ENCODE results near the gene PDPK1. TPM values are rescaled to one million over a fixed set of nuclear protein-coding genes. Genes with fewer than 3 reads are reported as not detected.

PDPK1 gene
- total and polyA plus RNA-seq, 4 donors, result 12.1 to 28.1 (median 18.2) TPM

DNA sequence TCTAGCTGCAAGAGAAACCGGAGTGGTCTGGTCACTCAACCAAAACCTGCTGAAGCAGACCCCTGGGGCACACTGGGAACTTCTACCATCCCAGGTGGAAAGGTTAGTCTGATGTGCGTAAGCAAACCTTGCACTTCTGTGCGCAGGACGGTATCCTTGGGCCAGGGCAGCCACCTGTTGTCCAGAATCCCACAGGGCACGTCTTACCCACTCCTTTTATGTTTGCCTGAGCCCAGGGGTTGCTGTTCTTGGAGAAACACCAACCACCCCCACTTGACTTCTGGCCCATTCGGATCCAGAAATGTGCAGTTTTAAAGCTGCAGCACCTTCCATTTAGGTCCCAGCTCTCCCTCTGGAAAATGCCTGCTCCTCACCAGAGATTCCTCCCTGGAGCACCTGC lies 44.2 kb upstream of the PDPK1 start:
- no peaks in the 10 kb centered on the region for H3K9me3 ChIP-seq (ENCODE audit: control insufficient read depth in 4 of 4, low read length in 3 of 4)
- no peak overlapping the region for H3K9ac ChIP-seq (ENCODE audit: low read depth in 1 of 2, low read length in 2 of 2)
- TF ChIP-seq ATF3 (IDR thresholded peaks at IDR 0.05), result no peak
- H3K36me3 ChIP-seq (ENCODE audit: control insufficient read depth in 4 of 4, insufficient read depth in 3 of 4, low read depth in 1 of 4, low read length in 3 of 4), result peaks cover 0 to 12% (median 2%) of the 10 kb centered on the region in 4 donors
- no peak overlapping the region for H3K27ac ChIP-seq (ENCODE audit: low read depth in 1 of 2, low read length in 2 of 2)
- WGBS, result 84% methylated on average over 6 of the region's 6 CpGs
- H3K4me1 ChIP-seq (ENCODE audit: control insufficient read depth in 4 of 4, insufficient read depth in 4 of 4, low read length in 3 of 4), result peaks cover 11 to 26% (median 19%) of the 10 kb centered on the region in 4 donors
- H3K4me3 ChIP-seq (ENCODE audit: low read depth in 1 of 3, low read length in 3 of 3), result no peak overlapping the region
- DNase-seq (ENCODE audit: low spot score), result no peak
- H3K27me3 ChIP-seq (ENCODE audit: control insufficient read depth in 4 of 4, insufficient read depth in 4 of 4, low read length in 3 of 4), result no peaks in the 10 kb centered on the region

DNA sequence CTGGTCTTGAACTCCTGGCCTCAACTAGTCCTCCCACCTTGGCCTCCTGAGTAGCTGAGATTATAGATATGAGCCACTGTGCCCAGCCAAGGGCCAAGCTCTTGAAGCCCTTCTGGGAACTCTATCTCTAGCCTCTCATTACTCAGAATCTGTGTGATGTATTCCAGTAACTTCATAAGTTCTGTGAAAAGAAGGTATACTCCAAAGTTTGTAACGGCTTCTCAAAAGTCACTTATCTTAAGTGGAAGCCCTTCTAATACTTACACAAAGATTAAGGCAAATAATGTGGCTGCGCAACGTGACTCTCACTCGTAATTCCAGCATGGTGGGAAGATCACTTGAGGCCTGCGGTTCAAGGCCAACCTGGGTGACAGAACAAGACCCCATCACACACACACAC lies 43.2 kb upstream of the PDPK1 start:
- H3K27ac ChIP-seq (ENCODE audit: low read depth in 1 of 2, low read length in 2 of 2), result no peak overlapping the region
- H3K36me3 ChIP-seq (ENCODE audit: control insufficient read depth in 4 of 4, insufficient read depth in 3 of 4, low read depth in 1 of 4, low read length in 3 of 4), result peaks cover 0 to 12% (median 2%) of the 10 kb centered on the region in 4 donors

More for the DNA sequence above, 43.2 kb upstream of the PDPK1 start:
- H3K9ac ChIP-seq (ENCODE audit: low read depth in 1 of 2, low read length in 2 of 2), result no peak overlapping the region
- no peak overlapping the region for H3K4me3 ChIP-seq (ENCODE audit: low read depth in 1 of 3, low read length in 3 of 3)
- H3K27me3 ChIP-seq (ENCODE audit: control insufficient read depth in 4 of 4, insufficient read depth in 4 of 4, low read length in 3 of 4), result no peaks in the 10 kb centered on the region
- H3K9me3 ChIP-seq (ENCODE audit: control insufficient read depth in 4 of 4, low read length in 3 of 4), result no peaks in the 10 kb centered on the region
- peaks cover 15 to 33% (median 26%) of the 10 kb centered on the region in 4 donors for H3K4me1 ChIP-seq (ENCODE audit: control insufficient read depth in 4 of 4, insufficient read depth in 4 of 4, low read length in 3 of 4)
- no peak for TF ChIP-seq NR2F2 (IDR thresholded peaks at IDR 0.05)
- no peak for TF ChIP-seq REST (IDR thresholded peaks at IDR 0.05)
- TF ChIP-seq HNF4G (IDR thresholded peaks at IDR 0.05), result no peak
- TF ChIP-seq RAD21 (IDR thresholded peaks at IDR 0.05), result no peak
- no peak for TF ChIP-seq GABPA (IDR thresholded peaks at IDR 0.05 in 1 of 2, conservative IDR thresholded peaks at IDR 0.05 in 1 of 2)
- TF ChIP-seq CTCF (IDR thresholded peaks at IDR 0.05; ENCODE audit: low read depth, low read length, missing input control), result no peak
- TF ChIP-seq JUND (IDR thresholded peaks at IDR 0.05), result no peak
- no peak for TF ChIP-seq MAX (IDR thresholded peaks at IDR 0.05)
- TF ChIP-seq EGR1 (IDR thresholded peaks at IDR 0.05; ENCODE audit: low read depth in 2 of 2), result no peak
- no peak for DNase-seq (ENCODE audit: low spot score)
- WGBS, result 97% methylated on average over 5 of the region's 5 CpGs
